ENCODE measurements around the gene DENND4C.
"Not testable (repeated sequence)": the region's sequence is repeated elsewhere in the genome, so short reads cannot be mapped to it uniquely, and the experiment has no call there.

The DENND4C gene

GRCh38 chr9:19229595-19230354, 718 bp upstream of the DENND4C start:
- DNase-seq, result peak; percentile 64

DNA sequence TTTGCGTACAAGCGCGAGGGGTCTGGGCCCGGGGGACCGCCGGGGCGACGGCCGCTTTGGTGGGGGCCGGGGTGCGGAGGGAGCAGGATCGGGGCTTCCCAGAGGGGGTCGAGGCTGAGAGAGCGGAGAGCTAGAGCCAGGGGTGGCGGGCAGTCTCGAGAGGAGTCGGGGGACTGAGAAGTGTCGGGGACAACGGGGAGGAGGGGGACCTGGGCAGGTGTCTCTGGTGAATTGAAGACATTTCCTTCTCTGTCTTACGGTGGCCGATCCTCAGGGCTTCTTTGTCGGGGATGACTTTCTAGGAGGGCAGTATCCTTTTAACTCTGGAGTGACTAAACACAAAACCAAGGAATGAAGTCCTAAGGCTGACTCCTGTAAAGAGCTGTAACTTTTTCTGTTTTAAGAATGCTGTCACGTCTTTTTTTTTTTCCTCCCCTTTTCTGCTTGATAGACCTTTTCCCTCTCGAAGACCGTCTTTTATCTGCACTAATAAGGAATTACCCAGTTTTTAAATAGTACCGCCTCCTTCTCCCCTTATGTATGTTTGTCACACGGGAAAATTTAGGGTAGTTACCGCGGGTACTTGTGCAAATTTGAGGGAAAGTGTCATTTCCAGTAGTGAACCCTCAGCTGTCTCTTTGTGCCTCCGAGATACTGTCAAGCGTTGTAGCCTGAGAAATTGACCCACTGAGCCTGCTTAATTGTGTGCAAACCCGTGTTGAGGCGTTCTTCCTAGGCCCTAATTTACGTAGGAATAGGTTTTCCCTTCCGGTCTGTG, 822 bp downstream of the DENND4C start:
- no peak for DNase-seq

DNA sequence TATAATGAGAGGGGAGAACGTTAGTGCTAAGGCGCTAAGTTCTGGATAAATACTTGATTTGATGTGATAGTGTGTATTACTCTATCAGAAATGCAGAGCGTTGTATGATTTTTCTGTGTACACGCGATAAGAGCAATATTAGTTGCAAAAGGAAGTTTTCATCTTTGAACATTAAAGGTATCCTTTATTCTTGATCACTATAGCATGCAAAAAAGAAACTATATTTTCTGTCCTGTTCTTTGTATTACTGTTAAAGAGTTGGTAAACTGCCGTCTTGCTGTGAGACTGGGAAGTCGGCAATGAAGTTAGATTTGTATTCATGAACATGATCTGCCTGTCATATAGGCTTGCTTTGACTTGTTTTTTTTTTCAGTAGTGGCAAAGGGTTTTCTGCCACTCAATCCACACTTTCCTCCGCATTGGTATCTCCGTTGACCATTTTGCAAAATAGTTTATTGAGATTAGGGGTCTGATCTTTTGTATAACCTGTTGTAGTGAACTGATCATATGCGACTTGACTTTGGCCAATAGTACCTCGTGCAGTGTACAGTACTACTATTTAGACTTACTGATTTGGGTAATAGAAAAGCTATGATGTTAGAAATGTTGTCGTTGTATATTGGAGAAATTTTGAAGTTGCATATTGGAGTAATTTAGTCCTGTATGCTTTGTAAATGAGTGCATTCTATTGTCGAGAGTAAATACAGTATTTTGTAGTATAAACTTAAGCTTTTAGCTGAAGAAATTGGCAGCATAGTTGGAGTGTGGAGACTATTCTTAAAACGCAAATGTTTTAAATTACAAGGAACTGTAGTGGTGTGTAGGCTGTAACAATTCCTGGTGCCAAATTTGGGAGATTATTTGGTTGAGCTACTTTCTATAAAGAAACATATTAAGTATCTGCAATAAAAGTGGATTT, 1.7 kb downstream of the DENND4C start:
- DNase-seq, result no peak

- DNase-seq, result no peak
Observed at GRCh38 chr9:19232823-19233194, 2.3 kb downstream of the DENND4C start.

DNA sequence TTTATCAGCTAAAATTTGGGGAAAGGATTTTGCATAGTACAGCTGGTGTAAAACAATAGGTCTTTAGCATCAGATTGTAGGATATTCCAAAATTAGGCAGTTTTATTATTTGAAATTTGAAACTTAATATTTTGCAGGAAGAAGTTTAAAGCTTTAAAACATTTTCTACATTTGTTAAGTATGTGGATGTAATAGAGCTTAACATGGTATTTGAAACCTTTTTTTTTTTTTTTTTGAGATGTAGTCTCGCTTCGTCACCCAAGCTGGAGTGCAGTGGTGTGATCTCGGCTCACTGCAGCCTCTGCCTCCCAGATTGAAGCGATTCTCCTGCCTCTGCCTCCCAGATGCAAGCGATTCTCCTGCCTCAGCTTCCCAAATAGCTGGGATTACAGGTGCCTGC, 2.9 kb downstream of the DENND4C start:
- no peak for DNase-seq

GRCh38 chr9:19239955-19240354, 9.5 kb downstream of the DENND4C start:
- no peak for DNase-seq

- DNase-seq, result no peak
Observed at GRCh38 chr9:19241728-19242127, 11.2 kb downstream of the DENND4C start.

DNA sequence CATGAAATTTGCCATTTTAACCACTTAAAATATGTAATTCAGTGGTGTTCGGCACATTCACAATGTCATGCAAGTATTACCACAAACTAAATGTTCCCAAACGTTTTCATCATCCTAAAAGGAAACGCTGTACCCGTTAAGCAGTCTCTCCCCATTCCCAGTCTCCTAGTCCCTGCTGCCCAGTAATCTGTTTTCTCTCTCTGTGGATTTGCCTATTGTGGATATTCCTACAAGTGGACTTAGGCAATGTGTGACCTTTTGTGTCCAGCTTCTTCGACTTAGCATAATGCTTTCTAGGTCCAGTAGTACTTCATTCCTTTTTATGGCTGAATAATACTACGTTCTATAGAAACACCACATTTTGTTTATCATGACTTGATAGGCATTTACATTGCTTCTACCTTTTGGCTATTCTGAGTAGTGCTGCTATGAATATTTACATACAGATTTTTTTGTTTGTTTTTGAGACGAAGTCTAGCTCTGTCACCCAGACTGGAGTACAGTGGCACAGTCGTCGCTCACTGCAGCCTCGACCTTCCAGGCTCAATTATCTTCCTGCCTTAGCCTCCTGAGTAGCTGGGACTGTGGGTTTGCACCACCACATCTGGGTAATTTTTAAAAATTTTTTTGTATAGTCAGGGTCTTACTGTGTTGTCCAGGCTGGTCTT, 13.0 kb downstream of the DENND4C start:
- no peak for DNase-seq

DNA sequence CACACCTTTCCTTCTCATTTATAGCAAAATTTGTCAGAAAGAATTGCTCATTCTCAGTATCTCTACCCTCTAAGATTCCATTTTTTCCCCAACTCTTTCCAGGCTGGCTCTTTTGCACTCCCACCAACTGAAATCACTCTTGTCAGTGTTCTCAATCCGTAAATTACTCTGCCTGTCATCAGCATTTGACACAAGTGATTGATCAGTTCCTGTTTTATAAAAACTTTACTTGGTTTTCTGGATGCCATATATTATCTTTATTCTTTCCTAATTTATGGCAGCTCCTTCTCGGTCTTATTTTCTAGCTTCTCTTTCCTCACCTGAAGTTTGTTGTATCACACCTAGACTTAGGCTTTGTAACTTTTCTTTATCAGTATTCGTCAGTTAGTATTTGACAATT, 16.4 kb downstream of the DENND4C start:
- no peak for DNase-seq

DNA sequence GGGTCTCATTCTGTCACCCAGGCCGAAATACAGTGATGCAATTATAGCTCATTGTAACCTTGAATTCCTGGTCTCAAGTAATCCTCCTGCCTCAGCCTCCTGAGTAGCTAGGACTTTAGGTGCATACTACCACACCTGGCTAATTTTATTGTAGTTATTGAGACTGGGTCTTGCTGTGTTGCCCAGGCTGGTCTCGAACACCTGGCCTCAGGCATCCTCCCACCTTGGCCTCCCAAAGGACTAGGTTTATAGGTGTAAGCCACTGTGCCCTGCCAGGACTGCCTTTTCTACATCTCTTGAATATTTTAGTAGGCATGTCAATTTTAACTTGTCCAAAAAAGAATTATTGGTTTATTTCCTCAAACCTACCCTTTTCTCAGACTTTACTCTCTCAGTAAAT, 16.9 kb downstream of the DENND4C start:
- no peak for DNase-seq

DNA sequence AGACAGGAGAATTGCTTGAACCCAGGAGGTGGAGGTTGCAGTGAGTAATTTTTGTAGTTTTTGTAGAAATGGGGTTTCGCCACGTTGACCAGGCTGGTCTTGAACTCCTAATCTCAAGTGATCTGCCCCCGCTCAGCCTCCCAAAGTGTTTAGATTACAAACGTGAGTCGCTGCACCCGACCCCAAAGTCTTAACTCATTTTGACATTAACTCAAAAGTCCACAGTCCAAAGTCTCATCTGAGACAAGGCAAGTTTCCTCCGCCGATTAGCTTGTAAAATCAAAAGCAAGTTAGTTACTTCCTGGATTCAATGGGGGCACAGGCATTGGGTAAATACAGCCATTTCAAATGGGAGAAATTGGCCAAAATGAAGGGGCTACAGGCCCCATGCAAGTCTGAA, 19.9 kb downstream of the DENND4C start:
- not testable (repeated sequence) for DNase-seq

DNA sequence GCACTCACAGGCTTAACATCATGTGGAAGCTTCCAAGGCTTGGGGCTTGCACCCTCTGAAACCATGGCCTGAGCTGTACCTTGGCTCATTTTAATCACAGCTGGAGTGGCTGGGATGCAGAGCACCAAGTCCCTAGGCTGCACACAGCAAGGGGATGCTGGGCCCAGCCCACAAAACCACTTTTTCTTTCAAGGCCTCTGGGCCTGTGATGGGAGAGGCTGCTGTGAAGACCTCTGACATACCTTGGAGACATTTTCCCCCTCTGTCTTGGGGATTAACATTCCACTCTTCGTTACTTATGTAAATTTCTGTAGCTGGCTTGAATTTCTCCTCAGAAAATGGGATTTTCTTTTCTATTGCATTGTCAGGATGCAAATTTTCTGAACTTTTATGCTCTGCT, 20.7 kb downstream of the DENND4C start:
- DNase-seq, result not testable (repeated sequence)

GRCh38 chr9:19251622-19252021, 21.1 kb downstream of the DENND4C start:
- DNase-seq, result not testable (repeated sequence)

GRCh38 chr9:19252174-19252884, 21.8 kb downstream of the DENND4C start:
- no peak for DNase-seq

- DNase-seq, result no peak
Observed at GRCh38 chr9:19252885-19253219, 22.4 kb downstream of the DENND4C start.

GRCh38 chr9:19255112-19255511, 24.6 kb downstream of the DENND4C start:
- DNase-seq, result no peak

DNA sequence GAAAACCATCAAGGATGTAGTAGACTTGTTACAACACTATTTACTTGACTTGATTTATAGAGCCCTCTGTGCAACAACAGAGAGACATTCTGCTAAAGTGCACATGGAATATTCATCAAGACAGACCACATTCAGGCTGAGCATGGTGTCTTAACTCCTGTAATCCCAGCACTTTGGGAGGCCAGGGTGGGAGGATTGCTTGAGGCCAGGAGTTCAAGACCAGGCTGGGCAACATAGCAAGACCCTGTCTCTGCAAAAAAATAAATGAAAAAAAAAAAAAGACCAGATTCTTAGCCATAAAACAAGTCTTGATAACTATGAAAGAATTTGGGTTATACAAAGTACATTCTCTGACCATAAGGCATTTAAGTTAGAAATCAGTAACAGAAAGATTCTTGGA, 25.3 kb downstream of the DENND4C start:
- no peak for DNase-seq

DNA sequence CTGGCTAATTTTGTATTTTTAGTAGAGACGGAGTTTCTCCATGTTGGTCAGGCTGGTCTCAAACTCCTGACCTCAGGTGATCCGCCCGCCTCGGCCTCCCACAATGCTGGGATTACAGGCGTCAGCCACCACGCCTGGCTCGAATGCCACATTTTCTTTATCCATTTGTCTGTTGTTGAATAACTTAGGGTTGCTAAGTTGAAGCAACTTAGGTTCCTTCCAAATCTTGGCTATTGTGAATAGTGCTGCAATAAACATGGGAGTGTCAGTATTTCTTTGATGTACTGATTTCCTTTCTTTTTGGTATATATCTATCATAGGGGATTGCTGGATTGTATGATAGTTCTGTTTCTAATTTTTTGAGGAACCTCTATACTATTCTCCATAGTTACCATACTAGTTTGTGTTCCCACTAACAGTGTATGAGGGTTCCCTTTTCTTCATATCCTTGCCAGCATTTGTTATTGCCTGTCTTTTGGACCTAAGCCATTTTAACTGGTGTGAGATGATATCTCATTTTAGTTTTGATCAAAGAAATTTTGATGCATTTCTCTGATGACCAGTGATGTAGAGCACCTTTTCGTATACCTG, 29.3 kb downstream of the DENND4C start:
- DNase-seq, result not testable (repeated sequence)

DNA sequence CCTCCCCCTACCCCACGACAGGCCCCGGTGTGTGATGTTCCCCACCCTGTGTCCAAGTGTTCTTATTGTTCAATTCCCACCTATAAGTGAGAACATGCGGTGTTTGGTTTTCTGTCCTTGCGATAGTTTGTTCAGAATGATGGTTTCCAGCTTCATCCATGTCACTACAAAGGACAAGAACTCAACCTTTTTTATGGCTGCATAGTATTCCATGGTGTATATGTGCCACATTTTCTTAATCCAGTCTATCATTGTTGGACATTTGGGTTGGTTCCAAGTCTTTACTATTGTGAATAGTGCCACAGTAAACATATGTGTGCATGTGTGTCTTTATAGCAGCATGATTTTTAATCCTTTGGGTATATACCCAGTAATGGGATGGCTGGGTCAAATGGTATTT, 35.1 kb downstream of the DENND4C start:
- not testable (repeated sequence) for DNase-seq

- DNase-seq, result not testable (repeated sequence)
Observed at GRCh38 chr9:19266778-19267384, 36.4 kb downstream of the DENND4C start.

GRCh38 chr9:19269582-19269981, 39.1 kb downstream of the DENND4C start:
- DNase-seq, result no peak

All from activated naive CD4-positive, alpha-beta T cell treated with anti-CD3 and anti-CD28 coated beads, Interleukin-2, amount 50 U/mL, for 16 hours (primary cell).